ENCODE results near the gene LHFPL4. TPM values are rescaled to one million over a fixed set of nuclear protein-coding genes. Genes with fewer than 3 reads are reported as not detected.

LHFPL4 gene
- total and polyA plus RNA-seq, 4 donors, result 0.08 TPM; not detected in 3

DNA sequence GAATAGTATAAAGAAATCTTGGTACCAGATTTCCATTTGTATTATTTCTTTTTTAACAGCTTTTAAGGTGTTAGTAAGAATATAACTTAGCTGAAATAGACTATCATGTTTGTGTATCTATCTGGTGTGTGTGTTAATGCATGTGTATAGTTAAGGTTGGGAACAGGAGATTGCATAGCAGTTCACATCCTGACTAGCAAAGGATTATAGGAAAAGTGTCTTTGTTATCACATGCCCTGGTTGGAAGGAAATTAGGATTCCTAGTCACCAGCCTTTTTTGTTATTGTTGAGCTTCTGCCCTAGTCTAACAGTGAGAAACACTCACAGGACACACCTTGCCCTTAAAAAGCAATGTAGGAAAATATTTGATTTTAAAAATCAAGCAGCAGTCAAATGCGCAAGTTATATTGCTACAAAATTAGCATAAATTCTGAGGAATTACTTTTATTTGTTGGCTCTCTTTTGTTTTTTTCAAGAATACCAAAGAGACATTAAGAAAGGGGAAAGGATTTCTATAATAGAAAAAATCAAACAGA lies 98.0 kb downstream of the LHFPL4 start:
- Histone ChIP-seq H3K9ac (ENCODE audit: low read depth in 1 of 2, low read length in 2 of 2) (no peak overlapping the region), H3K27me3 (ENCODE audit: control insufficient read depth in 4 of 4, insufficient read depth in 4 of 4, low read length in 3 of 4) (no peaks in the 10 kb centered on the region), H3K9me3 (ENCODE audit: control insufficient read depth in 4 of 4, low read length in 3 of 4) (no peaks in the 10 kb centered on the region), H3K36me3 (ENCODE audit: control insufficient read depth in 4 of 4, insufficient read depth in 3 of 4, low read depth in 1 of 4, low read length in 3 of 4) (peaks cover 10 to 56% (median 44%) of the 10 kb centered on the region in 4 donors), H3K27ac (ENCODE audit: low read depth in 1 of 2, low read length in 2 of 2) (no peak overlapping the region), H3K4me1 (ENCODE audit: control insufficient read depth in 4 of 4, insufficient read depth in 4 of 4, low read length in 3 of 4) (no peaks in the 10 kb centered on the region), H3K4me3 (ENCODE audit: low read depth in 1 of 3, low read length in 3 of 3) (no peak overlapping the region)
- 96% methylated on average over 1 of the region's 1 CpG for WGBS
- no peak for DNase-seq (ENCODE audit: low spot score)
- TF ChIP-seq, protein P1, sequence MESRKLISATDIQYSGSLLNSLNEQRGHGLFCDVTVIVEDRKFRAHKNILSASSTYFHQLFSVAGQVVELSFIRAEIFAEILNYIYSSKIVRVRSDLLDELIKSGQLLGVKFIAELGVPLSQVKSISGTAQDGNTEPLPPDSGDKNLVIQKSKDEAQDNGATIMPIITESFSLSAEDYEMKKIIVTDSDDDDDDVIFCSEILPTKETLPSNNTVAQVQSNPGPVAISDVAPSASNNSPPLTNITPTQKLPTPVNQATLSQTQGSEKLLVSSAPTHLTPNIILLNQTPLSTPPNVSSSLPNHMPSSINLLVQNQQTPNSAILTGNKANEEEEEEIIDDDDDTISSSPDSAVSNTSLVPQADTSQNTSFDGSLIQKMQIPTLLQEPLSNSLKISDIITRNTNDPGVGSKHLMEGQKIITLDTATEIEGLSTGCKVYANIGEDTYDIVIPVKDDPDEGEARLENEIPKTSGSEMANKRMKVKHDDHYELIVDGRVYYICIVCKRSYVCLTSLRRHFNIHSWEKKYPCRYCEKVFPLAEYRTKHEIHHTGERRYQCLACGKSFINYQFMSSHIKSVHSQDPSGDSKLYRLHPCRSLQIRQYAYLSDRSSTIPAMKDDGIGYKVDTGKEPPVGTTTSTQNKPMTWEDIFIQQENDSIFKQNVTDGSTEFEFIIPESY (IDR thresholded peaks at IDR 0.05), result no peak
- TF ChIP-seq SP1 (IDR thresholded peaks at IDR 0.05) (no peak), NR2F2 (IDR thresholded peaks at IDR 0.05) (no peak), RXRA (IDR thresholded peaks at IDR 0.05) (no peak), YY1 (IDR thresholded peaks at IDR 0.05) (no peak), HNF4A (conservative IDR thresholded peaks at IDR 0.05) (no peak), FOXA1 (IDR thresholded peaks at IDR 0.05) (no peak), TAF1 (conservative IDR thresholded peaks at IDR 0.05) (no peak), JUND (IDR thresholded peaks at IDR 0.05) (no peak), GABPA (IDR thresholded peaks at IDR 0.05 in 1 of 2, conservative IDR thresholded peaks at IDR 0.05 in 1 of 2) (no peak), FOXA2 (IDR thresholded peaks at IDR 0.05) (no peak), EGR1 (IDR thresholded peaks at IDR 0.05; ENCODE audit: low read depth in 2 of 2) (no peak), RAD21 (IDR thresholded peaks at IDR 0.05) (no peak)
- TF ChIP-seq, protein P2, sequence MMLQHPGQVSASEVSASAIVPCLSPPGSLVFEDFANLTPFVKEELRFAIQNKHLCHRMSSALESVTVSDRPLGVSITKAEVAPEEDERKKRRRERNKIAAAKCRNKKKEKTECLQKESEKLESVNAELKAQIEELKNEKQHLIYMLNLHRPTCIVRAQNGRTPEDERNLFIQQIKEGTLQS (IDR thresholded peaks at IDR 0.05), result no peak
- TF ChIP-seq, protein P3, sequence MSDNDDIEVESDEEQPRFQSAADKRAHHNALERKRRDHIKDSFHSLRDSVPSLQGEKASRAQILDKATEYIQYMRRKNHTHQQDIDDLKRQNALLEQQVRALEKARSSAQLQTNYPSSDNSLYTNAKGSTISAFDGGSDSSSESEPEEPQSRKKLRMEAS (IDR thresholded peaks at IDR 0.05), result no peak
- TF ChIP-seq, protein P4, sequence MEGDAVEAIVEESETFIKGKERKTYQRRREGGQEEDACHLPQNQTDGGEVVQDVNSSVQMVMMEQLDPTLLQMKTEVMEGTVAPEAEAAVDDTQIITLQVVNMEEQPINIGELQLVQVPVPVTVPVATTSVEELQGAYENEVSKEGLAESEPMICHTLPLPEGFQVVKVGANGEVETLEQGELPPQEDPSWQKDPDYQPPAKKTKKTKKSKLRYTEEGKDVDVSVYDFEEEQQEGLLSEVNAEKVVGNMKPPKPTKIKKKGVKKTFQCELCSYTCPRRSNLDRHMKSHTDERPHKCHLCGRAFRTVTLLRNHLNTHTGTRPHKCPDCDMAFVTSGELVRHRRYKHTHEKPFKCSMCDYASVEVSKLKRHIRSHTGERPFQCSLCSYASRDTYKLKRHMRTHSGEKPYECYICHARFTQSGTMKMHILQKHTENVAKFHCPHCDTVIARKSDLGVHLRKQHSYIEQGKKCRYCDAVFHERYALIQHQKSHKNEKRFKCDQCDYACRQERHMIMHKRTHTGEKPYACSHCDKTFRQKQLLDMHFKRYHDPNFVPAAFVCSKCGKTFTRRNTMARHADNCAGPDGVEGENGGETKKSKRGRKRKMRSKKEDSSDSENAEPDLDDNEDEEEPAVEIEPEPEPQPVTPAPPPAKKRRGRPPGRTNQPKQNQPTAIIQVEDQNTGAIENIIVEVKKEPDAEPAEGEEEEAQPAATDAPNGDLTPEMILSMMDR (IDR thresholded peaks at IDR 0.05; ENCODE audit: low read depth, low read length, missing input control), result no peak
- TF ChIP-seq, protein P5, sequence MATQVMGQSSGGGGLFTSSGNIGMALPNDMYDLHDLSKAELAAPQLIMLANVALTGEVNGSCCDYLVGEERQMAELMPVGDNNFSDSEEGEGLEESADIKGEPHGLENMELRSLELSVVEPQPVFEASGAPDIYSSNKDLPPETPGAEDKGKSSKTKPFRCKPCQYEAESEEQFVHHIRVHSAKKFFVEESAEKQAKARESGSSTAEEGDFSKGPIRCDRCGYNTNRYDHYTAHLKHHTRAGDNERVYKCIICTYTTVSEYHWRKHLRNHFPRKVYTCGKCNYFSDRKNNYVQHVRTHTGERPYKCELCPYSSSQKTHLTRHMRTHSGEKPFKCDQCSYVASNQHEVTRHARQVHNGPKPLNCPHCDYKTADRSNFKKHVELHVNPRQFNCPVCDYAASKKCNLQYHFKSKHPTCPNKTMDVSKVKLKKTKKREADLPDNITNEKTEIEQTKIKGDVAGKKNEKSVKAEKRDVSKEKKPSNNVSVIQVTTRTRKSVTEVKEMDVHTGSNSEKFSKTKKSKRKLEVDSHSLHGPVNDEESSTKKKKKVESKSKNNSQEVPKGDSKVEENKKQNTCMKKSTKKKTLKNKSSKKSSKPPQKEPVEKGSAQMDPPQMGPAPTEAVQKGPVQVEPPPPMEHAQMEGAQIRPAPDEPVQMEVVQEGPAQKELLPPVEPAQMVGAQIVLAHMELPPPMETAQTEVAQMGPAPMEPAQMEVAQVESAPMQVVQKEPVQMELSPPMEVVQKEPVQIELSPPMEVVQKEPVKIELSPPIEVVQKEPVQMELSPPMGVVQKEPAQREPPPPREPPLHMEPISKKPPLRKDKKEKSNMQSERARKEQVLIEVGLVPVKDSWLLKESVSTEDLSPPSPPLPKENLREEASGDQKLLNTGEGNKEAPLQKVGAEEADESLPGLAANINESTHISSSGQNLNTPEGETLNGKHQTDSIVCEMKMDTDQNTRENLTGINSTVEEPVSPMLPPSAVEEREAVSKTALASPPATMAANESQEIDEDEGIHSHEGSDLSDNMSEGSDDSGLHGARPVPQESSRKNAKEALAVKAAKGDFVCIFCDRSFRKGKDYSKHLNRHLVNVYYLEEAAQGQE (IDR thresholded peaks at IDR 0.05), result no peak

Measured in liver (tissue), 9 donors.